Sigmoid colon (tissue), 7 donors: Measurements from ENCODE around the gene CDKN1C. TPM values are rescaled to one million over a fixed set of nuclear protein-coding genes. Genes with fewer than 3 reads are reported as not detected.

Source experiments
- DNase-seq: peaks from one replicate; pipeline ENCODE4 v3.0.0-alpha.2; 2019
- H3K27ac ChIP-seq, 4 donors: fragments of 200-600 bp; sonication (generic); one replicate each; pipeline ENCODE4 v1.5.1; 2016 to 2019; ENCODE audit warnings: mild to moderate bottlenecking in 1 of 4
- H3K27me3 ChIP-seq, 3 donors: fragments of 200-600 bp; sonication (generic); one replicate each; pipeline ENCODE4 v1.5.1; 2019; ENCODE audit warnings: mild to moderate bottlenecking in 1 of 3
- H3K36me3 ChIP-seq, 4 donors: fragments of 200-600 bp; sonication (generic); one replicate each; pipeline ENCODE4 v1.5.1; 2016 to 2019
- H3K4me1 ChIP-seq, 4 donors: fragments of 200-600 bp; sonication (generic); one replicate each; pipeline ENCODE4 v1.5.1; 2017 to 2019
- H3K4me3 ChIP-seq, 4 donors: fragments of 200-600 bp; sonication (generic); one replicate each; pipeline ENCODE4 v1.5.1; 2017 to 2019; ENCODE audit warnings: mild to moderate bottlenecking in 2 of 4, moderate library complexity in 1 of 4
- H3K9me3 ChIP-seq, 4 donors: fragments of 200-600 bp in 3 of 4; sonication (generic) in 3 of 4; one replicate each; pipeline versions ENCODE4 v1.5.1 to v1.6.1; 2013 to 2019
- CTCF ChIP-seq, 4 experiments: fragments of 450-650 bp in 3 of 4; fragments of 200-600 bp in 1 of 4; IDR thresholded peaks; one replicate each; pipeline ENCODE4 v1.5.1; 2016 to 2019; ENCODE audit warnings: antibody characterized with exemption in 4 of 4, mild to moderate bottlenecking in 3 of 4, moderate library complexity in 2 of 4
- EP300 ChIP-seq, 4 donors: sonication (generic); formaldehyde crosslinking; IDR thresholded peaks; one replicate each; pipeline ENCODE4 v1.6.1; 2017; ENCODE audit warnings: antibody characterized with exemption in 4 of 4
- POLR2A ChIP-seq, 2 donors: fragments of 450-650 bp; IDR thresholded peaks; one replicate each; pipeline ENCODE4 v1.6.1; 2016; ENCODE audit warnings: antibody characterized with exemption in 2 of 2, mild to moderate bottlenecking in 2 of 2, moderate library complexity in 2 of 2
- POLR2AphosphoS5 ChIP-seq, 4 donors: sonication (generic); formaldehyde crosslinking; IDR thresholded peaks; one replicate each; pipeline ENCODE4 v1.6.1; 2017; ENCODE audit warnings: antibody characterized with exemption in 4 of 4
- WGBS, 2 donors: extraction: QIAGEN DNeasy Blood & Tissue Kit; methylation state at CpG; one replicate each; pipeline ENCODE4 v1.1.7; 2013; 5-methylcytosine and 5-hydroxymethylcytosine counted together
- intact Hi-C: fragments of 100-400 bp; cut with DNase I; formaldehyde crosslinking; loops from one replicate; pipeline ENCODE4 v1.15.1; 2023
- polyA plus RNA-seq, 3 donors: library from polyadenylated mRNA; stranded (reverse); fragments of 200-250 nt; gene quantifications; one replicate each; pipeline ENCODE4 v1.2.3, GENCODE V29; 2013
- total RNA-seq, 4 donors: library from RNA; depleted of rRNA; stranded (reverse); fragments of >200 nt; gene quantifications; one replicate each; pipeline ENCODE4 v1.1.0, GENCODE V29; 2016
- donor health status: healthy with polysubstance abuse.
- donor health status: Bipolar disorder and iron deficiency.
- donor health status: healthy.

The CDKN1C gene
- total and polyA plus RNA-seq, 7 donors = 5.3 to 54.3 (median 37.2) TPM

- intact Hi-C loops = no loop called here
- TF ChIP-seq POLR2AphosphoS5 (IDR thresholded peaks at IDR 0.05) (no peak), EP300 (IDR thresholded peaks at IDR 0.05) (no peak), POLR2A (IDR thresholded peaks at IDR 0.05) (no peak), CTCF (IDR thresholded peaks at IDR 0.05) (no peak)
- Histone ChIP-seq H3K27ac (no peak overlapping the region), H3K4me3 (no peak overlapping the region), H3K9me3 (no peaks in the 10 kb centered on the region), H3K27me3 (no peaks in the 10 kb centered on the region), H3K4me1 (peaks cover 0 to 17% (median 13%) of the 10 kb centered on the region in 4 donors), H3K36me3 (no peaks in the 10 kb centered on the region)
- WGBS, 2 donors = 93 to 95% methylated on average over 6 of the region's 6 CpGs
- no peak for DNase-seq
Measured at GRCh38 chr11:2897048-2897447, 11.5 kb upstream of the CDKN1C start.

- no peaks in the 10 kb centered on the region for H3K9me3 ChIP-seq
- intact Hi-C loops = no loop called here
Measured at GRCh38 chr11:2896047-2896446, 10.5 kb upstream of the CDKN1C start.

GRCh38 chr11:2893935-2894334, 8.4 kb upstream of the CDKN1C start:
- DNase-seq = no peak
- Histone ChIP-seq H3K4me3 (no peak overlapping the region), H3K9me3 (no peaks in the 10 kb centered on the region), H3K4me1 (peaks cover 0 to 30% (median 28%) of the 10 kb centered on the region in 4 donors), H3K36me3 (no peaks in the 10 kb centered on the region), H3K27me3 (no peaks in the 10 kb centered on the region), H3K27ac (no peak overlapping the region)
- no peak for TF ChIP-seq CTCF (IDR thresholded peaks at IDR 0.05)
- TF ChIP-seq POLR2A (IDR thresholded peaks at IDR 0.05) = no peak
- TF ChIP-seq POLR2AphosphoS5 (IDR thresholded peaks at IDR 0.05) = no peak
- TF ChIP-seq EP300 (IDR thresholded peaks at IDR 0.05) = no peak
- WGBS, 2 donors = 84 to 91% methylated on average over 4 of the region's 4 CpGs
- intact Hi-C loops = loop anchor here (5.0 kb wide), 1 partner anchor 472 kb away; no protein-coding TSS in a partner anchor

More at GRCh38 chr11:2896047-2896446, 10.5 kb upstream of the CDKN1C start:
- H3K36me3 ChIP-seq = no peaks in the 10 kb centered on the region
- peaks cover 0 to 19% (median 19%) of the 10 kb centered on the region in 4 donors for H3K4me1 ChIP-seq
- WGBS, 2 donors = 82 to 89% methylated on average over 9 of the region's 9 CpGs
- H3K4me3 ChIP-seq = no peak overlapping the region
- TF ChIP-seq POLR2A (IDR thresholded peaks at IDR 0.05) = no peak
- no peak for TF ChIP-seq CTCF (IDR thresholded peaks at IDR 0.05)
- TF ChIP-seq POLR2AphosphoS5 (IDR thresholded peaks at IDR 0.05) = no peak
- TF ChIP-seq EP300 (IDR thresholded peaks at IDR 0.05) = no peak
- no peak overlapping the region for H3K27ac ChIP-seq
- H3K27me3 ChIP-seq = no peaks in the 10 kb centered on the region
- no peak for DNase-seq

GRCh38 chr11:2892967-2893528, 7.5 kb upstream of the CDKN1C start:
- Histone ChIP-seq H3K36me3 (no peaks in the 10 kb centered on the region), H3K4me3 (peak overlapping the region in 3 of 4 donors; percentile 21 to 46 (median 39)), H3K27ac (peak overlapping the region in 3 of 4 donors; percentile 37 to 57 (median 49)), H3K4me1 (peaks cover 0 to 33% (median 32%) of the 10 kb centered on the region in 4 donors), H3K27me3 (no peaks in the 10 kb centered on the region), H3K9me3 (no peaks in the 10 kb centered on the region)
- DNase-seq = no peak
- intact Hi-C loops = loop anchor here (1.0 to 5.0 kb wide), 2 partner anchors 360 to 471 kb away; no protein-coding TSS in a partner anchor
- 48% methylated on average over 4 of the region's 4 CpGs for WGBS, 2 donors
- TF ChIP-seq CTCF (IDR thresholded peaks at IDR 0.05) (no peak), EP300 (IDR thresholded peaks at IDR 0.05) (no peak), POLR2A (IDR thresholded peaks at IDR 0.05) (no peak), POLR2AphosphoS5 (IDR thresholded peaks at IDR 0.05) (no peak)
